Astrocyte of the hippocampus (primary cell): Measurements from ENCODE around the gene ATP5IF1.
A peak's percentile ranks its signal among the peaks of the same experiment; 100 is the strongest.

Experiments
- DNase-seq: peaks from one replicate; pipeline ENCODE4 v3.0.0; 2011; ENCODE audit warnings: low read depth, low spot score

ATP5IF1 gene

DNA sequence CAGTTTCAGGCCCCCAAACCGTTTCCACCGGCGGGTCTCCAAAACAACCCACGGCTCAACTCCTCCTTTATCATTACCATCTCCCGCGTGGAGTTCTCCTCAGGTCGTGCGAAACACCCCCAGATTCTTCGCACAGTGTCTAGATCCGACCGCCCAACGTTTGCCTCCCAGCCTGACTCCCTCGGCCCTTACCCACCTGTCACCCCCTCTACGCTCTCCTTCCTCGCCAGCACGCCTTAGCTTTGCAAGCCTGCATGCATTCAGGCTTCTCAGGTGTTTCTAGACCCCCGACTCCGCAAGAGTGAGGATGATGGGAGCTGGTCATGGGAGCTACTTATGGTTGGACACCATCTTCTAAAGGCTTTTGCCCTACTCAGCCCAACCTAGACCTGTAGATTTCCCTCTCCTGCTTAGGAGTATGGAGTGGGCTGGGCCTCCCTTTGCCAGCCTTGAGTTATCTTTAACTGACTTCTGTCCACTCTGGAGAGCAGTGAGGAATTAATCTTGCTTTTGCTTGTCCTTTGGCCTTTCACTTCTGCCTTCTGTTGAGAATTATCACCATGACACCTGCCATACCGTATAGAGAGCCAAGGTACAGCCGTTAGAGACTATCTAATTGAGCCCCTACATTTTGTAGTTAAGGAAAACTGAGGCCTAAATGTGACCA lies 865 bp downstream of the ATP5IF1 start:
- DNase-seq: peak; percentile 15

DNA sequence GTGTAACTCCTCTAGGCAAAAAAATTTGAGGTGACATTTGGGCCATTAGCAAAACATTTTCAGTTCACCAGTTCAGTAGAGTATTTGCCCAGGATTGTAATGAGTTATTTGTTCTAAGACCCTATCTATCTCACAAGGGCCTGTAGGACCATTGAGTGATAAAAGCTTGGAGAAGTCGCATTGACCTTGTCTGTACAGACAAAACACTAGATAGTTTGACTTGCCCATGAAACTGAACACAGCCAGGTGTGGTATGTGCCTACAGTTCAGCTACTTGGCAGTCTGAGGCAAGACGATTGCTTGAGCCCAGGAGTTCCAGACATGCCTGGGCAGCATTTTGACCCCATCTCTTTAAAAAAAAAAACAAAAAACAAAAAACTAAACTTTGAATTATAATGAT lies 3.1 kb downstream of the ATP5IF1 start:
- peak; percentile 12 for DNase-seq

DNA sequence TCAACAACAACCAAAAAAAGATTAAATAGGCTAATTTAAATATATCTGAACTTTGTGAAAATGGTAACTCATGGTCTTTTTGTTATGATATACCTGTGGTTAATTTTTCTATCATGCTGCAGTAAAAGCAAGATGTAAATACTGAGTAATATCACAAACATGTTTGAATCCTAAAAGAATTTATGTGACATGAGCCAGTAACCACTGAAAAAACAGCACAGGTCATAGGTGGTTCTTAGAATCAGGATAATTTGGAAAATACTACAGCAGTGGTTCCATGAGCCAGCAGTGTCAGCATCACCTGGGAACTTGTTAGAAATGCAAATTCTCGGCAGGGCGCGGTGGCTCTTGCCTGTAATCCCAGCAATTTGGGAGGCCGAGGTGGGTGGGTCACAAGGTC lies 4.1 kb downstream of the ATP5IF1 start:
- DNase-seq: no peak

DNA sequence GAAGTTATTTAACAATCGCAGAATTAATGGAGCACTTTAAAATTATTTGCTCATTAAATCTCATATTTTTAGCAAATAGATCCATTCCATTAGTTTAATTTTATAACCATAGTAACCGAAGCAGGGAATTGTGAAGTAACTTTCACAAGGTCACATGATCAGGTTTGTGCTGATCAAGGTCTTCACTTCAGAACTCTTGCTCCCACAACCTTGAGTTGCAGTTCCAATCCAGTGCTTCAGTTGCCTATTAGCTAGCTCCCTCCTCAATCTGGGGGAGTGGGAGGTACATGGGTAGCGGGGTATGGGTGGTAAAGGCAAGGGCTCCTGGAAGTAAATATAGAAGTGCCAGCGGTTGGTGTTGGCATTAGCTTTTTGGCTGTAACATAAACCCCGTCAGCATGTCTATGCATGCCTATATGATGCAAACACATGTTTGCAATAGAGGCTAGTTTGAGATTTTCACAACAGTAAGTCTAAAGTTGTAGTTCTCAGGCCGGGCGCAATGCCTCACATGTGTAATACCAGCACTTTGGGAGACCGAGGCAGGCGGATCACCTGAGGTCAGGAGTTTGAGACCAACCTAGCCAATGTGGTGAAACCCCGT lies 5.8 kb downstream of the ATP5IF1 start:
- no peak for DNase-seq

DNA sequence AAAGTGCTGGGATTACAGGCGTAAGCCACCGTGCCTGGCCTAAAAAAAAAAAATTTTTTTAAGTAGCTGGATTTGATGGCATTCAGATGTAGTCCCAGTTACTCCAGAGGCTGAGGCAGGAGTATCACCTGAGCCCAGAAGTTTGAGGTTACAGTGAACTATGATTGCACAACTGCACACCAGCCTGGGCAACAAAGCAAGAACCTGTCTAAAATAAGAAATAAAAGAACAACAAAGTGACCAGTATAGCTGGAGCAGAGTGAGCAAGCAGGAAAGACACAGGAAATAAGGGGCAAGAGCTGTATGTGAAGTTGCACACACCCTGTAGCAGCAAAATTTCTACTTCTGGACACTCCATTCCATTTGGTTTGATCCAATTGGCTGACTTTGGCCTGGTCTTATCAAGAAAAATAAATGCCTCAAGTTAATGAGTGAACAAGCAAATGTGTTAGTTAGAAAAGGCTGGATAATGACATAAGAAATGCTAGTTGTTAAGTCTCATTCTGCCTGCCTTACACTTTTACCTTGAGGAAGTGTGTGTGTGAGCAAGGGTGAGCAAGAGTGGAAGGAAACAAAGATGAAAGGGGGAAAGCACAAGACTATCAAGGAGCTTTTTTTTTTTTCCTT lies 7.9 kb downstream of the ATP5IF1 start:
- no peak for DNase-seq

DNA sequence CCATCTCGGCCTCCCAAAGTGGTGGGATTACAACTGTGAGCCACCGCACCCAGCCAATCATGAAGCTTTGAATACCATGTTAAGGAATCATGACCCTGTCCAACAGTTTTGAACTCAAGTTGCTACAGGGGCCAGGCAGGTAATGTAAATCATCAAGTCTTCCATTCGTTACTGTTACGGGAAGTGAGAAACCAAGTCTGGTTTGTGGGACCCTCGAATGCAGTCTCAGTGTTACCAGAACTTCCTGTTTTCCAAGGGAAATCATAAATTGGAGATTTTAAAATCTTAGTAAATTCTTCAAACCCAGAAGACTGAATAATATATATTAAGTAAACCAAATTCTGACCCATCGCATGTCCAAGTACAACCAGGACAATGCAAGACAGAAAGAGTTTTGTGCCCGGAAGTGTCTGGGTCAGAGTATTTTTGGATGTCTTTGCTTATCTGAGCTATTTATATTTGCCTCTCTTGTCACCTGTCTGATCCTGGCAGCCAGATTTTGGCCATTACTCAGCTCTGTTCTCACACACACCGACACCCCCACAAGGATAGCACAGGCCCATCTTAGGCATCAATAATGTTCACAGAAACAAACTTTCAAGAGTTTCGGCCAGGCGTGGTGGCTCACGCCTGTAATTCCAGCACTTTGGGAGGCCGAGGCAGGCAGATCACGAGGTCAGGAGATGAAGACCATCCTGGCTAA lies 8.8 kb downstream of the ATP5IF1 start:
- no peak for DNase-seq

DNA sequence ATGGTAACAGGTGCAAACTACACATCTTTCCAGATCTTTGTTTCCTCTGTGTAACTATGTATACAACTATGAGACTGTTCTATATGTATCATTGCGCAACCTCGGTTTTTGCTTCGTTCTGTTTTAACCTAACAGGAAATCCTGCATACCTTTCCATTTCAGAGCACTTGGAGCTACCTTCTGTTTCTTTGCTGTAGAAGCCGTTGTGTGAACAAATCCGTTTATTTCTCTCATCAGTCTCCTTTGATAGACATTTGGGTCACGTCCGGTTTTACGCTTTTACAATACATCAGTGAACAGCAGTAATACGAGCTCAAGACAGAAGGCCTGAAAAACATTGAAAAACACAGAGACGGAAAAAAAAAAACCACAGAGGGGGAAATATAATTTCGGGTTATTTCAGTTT lies 10.5 kb downstream of the ATP5IF1 start:
- DNase-seq: peak; percentile 21

DNA sequence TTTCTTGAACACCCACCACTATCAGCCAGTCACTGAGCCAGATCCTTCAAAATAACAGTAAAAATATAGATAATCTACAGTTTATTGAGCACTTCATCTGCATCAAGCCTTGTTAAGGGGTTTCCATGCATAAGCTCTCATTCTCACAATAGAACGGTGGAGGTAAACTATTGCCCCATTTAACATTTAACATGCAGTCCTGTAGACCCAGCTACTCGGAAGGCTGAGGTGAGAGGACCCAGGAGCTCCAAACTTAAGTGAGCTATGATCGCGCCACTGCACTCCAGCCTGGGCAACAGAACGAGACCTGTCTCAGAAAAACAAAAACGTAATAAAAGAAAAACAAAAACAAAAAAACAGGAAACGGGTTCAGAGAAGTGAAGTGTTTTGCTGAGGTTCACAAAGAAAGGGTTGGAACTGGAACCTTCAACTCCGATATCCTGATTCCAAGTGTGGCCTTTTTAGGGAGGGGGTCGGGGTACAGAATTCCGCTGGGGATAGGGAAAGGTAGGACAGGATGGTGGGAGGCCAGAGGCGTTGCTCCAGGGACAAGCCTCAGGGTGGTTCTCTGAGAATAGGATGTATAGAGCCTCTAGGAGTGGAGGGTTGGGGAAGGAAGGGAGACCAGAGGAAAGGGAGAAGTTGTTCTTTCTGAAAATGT lies 11.8 kb downstream of the ATP5IF1 start:
- no peak for DNase-seq

DNA sequence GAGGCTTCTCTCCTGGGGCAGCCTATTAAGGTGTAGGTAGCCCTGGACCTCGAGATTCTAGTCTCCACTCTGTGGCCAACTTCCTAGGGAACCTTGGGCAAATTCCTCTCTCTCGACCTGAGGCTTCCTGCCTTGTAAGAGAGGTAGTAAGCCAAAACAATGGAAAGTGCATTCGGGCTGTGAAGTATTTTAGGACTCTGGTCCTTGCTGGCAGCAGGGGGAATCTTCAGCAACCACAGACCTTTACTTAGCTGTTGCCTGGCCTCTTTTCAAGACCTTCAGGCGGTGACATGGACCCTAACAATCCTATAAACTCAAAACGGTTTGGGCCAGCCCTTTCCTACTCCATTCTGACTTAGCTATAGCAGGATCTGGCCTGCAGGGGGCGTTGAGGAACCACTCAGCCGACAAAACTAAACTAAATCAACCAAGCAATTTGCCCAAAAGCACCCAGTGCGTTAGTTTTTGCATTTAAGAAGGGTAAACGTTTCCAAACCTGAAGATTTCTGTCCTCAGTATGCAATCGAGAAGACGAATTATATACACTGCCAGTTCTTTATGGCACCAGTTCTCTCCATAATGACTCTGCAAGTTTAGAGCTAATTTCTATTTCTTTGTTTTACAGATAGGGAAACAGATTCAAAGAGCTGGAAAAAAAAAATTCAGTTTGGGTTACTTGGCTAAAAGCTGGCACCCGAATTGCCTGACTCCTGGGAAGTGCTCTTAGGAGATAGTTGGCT lies 12.5 kb downstream of the ATP5IF1 start:
- DNase-seq: peak; percentile 89

DNA sequence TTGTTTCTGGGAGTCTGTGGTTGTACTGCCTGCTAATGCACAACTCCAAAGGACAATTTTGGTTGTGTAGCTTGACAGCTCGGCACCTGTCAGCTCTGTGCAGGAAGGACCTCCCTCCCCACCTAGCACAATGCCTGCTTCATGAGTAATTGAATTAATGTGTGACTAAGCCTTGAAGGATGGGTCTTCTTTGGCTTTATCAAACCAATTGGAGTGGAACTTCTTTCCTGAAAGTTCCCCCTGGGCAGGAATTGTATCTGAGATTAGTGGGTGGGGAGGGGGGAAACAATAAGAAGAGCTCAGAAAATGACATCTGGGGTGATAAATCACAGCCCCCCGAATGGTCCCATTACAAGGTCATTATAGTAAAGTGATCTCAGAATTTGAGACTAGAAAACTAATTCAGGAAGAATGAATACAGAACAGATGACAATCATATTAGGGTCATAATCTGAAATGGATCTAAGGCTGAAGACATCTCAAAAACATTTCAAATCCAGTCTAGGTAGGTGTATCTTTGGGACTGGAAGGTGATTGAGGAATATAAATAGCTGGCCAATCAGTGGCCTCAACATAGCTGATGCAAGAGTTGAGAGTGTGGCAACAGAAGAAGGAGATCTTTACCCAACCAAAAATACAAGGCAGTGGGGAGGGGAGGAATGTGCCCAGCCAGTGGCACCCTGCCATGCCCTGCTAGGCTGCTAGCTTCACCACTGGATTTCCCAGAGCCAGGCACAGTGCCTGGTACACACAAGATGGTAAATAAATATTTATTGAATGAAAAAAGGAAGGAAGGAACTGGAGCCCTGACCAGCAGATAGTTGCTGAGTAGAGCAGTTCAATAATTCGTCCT lies 13.3 kb downstream of the ATP5IF1 start:
- peak; percentile 78 for DNase-seq

DNA sequence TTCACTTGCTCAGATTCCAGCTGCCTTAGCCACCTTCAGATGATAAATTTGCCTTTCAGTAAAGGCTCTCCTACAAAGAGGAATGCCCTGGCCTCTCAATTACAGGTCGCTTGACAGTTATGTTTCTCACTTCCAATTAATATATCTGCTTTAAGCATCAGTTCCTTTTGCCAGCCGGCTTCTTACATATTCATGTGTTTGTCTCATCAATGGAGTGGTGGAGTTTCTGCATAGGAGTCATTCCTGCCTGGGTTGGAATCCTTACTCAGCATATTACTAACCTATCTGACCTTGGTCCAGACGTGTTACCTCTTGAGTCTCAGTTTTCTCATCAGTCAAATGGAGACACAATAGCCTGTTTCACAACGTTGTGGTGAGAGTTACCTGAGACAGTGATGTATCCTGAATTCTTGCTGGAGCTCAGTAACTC lies 14.0 kb downstream of the ATP5IF1 start:
- no peak for DNase-seq

DNA sequence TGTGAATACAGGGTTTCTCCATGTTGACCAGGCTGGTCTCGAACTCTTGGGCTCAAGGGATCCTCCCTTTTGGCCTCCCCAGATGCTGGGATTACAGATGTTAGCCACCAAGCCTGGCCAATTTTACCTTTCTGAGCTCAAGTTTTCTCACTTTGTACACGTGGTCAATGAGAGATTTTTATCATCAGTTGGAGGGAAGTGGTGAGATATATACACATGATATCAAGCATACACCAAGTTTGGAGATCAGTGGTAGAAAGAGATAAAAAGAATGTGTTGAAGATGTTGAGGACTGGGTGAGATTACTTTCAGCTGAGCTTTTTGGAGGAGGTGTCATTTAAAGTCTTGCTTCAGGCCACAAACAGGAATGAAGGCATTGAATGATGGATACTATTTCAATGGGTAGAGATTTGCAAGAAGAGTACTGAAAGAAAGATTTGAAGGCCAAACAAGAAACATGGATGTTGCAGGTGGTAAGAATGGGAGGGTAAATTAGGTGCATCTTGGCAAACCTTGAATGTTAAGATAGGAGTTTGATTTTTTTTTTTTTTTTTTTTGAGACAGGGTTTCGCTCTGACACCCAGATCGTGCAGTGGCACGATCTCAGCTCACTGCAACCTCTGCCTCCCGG lies 20.4 kb downstream of the ATP5IF1 start:
- no peak for DNase-seq

DNA sequence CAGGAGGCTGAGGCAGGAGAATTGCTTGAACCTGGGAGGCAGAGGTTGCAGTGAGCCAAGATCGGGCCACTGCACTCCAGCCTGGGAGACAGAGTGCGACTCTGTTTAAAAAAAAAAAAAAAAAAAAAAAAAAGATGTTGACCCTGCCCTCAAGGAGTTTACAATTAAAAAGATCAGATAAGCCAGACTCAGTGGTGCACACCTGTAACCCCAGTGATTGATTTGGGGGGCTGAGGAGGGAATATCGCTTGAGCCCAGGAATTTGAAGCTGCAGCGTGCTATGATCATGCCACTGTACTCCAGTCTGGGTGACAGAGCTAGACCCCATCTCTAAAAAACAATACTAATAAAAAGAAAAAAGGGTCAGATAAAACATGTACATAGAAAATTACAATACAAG lies 21.8 kb downstream of the ATP5IF1 start:
- DNase-seq: no peak

DNA sequence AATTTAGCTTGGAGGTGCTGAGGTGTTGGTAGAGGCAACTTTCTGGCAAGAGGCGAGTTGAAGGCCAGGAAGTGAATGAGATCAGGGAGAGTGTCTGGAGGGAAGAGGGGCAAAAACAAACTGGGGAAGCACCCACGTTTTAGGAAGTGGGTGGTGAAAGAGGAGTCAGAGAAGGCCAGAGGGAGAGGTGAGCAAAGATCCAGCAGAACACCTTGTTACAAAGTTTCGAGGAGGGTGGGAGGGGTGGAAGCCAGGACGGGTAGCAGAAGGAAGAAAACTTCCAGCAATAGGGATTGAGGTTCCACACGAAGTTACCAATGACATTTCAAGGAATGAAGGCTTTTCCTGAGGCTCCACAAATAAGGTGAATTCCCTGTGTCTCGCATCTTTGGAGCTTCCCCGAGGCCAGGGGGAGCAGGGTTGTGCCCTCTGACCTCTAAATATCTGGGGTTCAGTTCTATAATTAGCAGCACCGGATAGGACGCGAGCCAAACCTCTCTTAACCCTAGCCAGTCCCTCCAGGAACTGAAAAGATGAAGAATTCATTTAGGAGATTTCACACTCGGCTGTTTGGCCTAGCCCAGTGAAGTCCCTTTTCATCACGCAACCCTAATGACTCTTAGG lies 22.8 kb downstream of the ATP5IF1 start:
- DNase-seq: no peak

DNA sequence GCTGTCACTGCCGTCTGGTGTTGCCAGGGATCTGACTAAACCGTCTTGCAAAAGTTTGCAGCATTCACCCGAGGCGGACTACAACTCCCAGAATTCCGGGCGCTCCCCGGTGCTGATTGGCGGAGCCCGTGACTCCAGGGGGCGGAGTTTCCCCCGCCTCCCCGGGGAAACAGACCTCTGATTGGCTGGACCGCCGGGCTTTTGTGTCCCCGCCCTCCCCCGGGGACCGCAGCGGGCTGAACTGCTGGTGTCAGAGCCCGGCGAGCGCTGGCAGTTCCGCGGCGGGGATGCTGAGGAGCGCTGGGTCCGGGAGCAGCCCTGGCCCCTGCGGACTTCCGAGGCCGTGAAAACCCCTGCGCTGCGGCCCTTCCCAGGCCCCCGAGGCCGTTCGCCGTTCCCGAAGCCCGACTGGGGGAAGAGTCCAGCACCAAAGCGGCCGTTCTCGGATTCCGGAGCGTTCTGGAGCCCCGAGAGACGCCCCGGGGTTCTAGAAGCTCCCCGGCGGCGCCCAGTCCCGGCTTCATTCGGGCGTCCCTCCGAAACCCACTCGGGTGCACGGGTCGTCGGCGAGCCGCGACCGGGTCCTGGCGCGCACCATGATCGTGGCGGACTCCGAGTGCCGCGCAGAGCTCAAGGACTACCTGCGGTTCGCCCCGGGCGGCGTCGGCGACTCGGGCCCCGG lies 23.5 kb downstream of the ATP5IF1 start, which contains the start of gene SESN2:
Gene SESN2, plus strand, starts transcription at position 267 of the 682 bp plus-strand sequence. Its CDS starts 330 bp downstream, at position 597.
- peak; percentile 99 for DNase-seq

DNA sequence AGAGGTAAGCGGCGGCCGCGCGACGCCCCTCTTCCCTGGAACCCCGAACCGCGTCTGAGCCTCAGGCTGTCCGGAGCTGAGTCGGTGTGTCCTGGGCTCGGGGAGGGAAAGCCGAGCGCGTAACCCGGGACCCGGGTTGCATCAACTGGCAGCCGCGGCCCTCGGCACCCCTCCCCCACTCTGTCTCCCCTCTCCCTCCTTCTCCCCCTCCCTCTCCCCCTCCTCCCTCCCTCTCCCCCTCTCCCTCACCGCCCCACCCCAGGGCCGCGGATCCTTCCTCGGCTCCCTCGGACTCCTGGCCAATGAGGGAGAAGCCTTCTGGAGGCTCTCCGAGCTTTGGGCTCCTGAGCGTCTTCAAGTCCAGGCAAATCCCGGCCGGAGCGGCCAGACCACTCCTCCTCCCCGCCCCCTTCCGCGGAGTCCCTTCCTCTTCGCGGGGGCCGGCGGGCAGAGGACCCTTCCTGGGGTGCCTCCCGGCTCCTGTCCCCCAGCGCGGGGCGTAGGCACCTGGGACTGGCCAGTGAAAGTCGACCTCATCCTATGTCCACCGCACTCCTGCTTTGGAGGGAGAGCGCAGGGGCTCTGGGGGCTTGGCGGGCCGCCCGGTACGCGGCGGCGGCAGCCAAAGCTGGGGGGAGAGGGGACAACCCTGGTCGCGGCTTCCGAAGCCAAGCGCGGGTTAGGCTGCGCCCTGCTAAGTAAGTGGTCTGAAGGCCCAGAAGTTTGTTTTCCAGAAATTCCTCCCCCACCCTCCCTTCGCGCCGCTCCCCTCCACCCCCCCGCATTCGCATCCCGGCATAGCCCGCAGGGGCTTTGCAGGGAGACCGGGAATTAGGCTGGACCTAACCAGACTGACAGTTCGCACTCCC lies 24.2 kb downstream of the ATP5IF1 start:
- DNase-seq: peak; percentile 94

DNA sequence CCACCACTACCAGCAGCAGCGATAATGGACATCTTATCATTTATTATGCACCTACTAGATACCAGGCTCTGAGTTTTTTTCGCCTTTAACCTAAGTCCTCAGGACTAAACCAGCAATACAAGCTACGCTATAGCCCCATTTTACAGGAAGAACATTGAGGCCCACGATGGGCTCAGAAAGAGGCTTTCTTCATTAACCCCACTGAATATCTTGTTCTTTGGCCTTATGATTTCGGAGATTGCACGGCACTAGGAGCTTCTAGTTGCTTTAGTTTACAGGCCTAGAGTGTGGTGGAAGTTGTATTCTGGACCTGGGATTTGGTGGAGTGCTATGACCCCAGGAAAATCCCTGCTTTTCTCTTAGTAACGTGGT lies 24.9 kb downstream of the ATP5IF1 start:
- DNase-seq: no peak

DNA sequence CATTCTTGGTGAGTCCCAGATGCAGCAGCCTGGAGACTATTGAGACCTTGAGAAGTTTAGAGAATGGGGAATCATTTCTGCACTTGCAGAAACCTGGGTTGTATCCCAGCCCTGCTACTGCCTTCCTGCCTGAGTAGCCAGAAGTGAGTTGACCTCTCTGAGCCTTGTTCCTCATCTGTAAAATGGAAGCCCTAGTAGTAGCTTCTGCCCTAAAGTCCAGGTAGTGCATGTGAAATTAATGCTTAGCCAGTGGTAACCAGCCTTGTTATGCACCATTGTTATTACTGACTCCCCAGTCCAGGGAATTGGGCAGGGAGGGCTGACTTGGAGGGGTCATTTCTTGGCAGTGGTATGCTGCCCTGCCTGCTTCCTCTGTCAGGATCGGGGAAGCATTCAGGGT lies 29.0 kb downstream of the ATP5IF1 start:
- no peak for DNase-seq
